ENCODE data around the gene PAX8.

GRCh38 chr2:113300281-113300680 is 21.6 kb upstream of the PAX8 start:
- TF ChIP-seq CTCF (conservative IDR thresholded peaks at IDR 0.05; ENCODE audit: low read depth in 2 of 2) (no peak), POLR2AphosphoS5 (IDR thresholded peaks at IDR 0.05; ENCODE audit: low read depth) (no peak), REST (IDR thresholded peaks at IDR 0.05; ENCODE audit: unreplicated experiment) (no peak), EZH2 (IDR thresholded peaks at IDR 0.05; ENCODE audit: low read depth, unreplicated experiment) (no peak), EZH2phosphoT487 (IDR thresholded peaks at IDR 0.05; ENCODE audit: unreplicated experiment) (no peak), ZNF462 (CRISPR knock-in tag; IDR thresholded peaks at IDR 0.05) (no peak), CREB1 (CRISPR knock-in tag; IDR thresholded peaks at IDR 0.05; ENCODE audit: low read depth) (no peak)

Data from GM23338 (cell line).